Esophagus squamous epithelium (tissue), 5 donors: Measurements from ENCODE around the gene CRNKL1. TPM values are rescaled to one million over a fixed set of nuclear protein-coding genes. Genes with fewer than 3 reads are reported as not detected.

ENCODE experiments used
- DNase-seq: peaks from one replicate; lab custom pipeline; 2025; lab: John Stamatoyannopoulos, UW
- H3K27ac ChIP-seq, 4 donors: fragments of 200-600 bp; sonication (generic); one replicate each; pipeline ENCODE4 v1.5.1; 2016 to 2019; ENCODE audit warnings: mild to moderate bottlenecking in 1 of 4
- H3K27me3 ChIP-seq, 4 donors: fragments of 200-600 bp; sonication (generic); 1 replicate in 3 of 4; 2 replicates in 1 of 4; pipeline versions ENCODE4 v1.5.1 to v1.6.0; 2017 to 2021; ENCODE audit warnings: antibody characterized with exemption in 1 of 4
- H3K36me3 ChIP-seq, 3 donors: fragments of 200-600 bp; sonication (generic); one replicate each; pipeline ENCODE4 v1.5.1; 2016 to 2019
- H3K4me1 ChIP-seq, 3 donors: fragments of 200-600 bp; sonication (generic); one replicate each; pipeline ENCODE4 v1.5.1; 2017 to 2019
- H3K4me3 ChIP-seq, 4 donors: fragments of 200-600 bp; sonication (generic); 1 replicate in 3 of 4; 2 replicates in 1 of 4; pipeline ENCODE4 v1.5.1; 2016 to 2019; ENCODE audit warnings: mild to moderate bottlenecking in 2 of 4, moderate library complexity in 1 of 4
- H3K9me3 ChIP-seq, 3 donors: fragments of 200-600 bp; sonication (generic); one replicate each; pipeline ENCODE4 v1.5.1; 2016 to 2019
- CTCF ChIP-seq, 6 experiments: fragments of 450-650 bp in 4 of 6; fragments of 200-600 bp in 2 of 6; sonication (generic) in 2 of 6; IDR thresholded peaks; one replicate each; pipeline ENCODE4 v1.5.1; 2016 to 2019; ENCODE audit warnings: antibody characterized with exemption in 6 of 6, mild to moderate bottlenecking in 4 of 6, moderate library complexity in 4 of 6
- POLR2A ChIP-seq, 4 donors: fragments of 450-650 bp; IDR thresholded peaks; one replicate each; pipeline ENCODE4 v1.6.1; 2017; ENCODE audit warnings: antibody characterized with exemption in 4 of 4, mild to moderate bottlenecking in 4 of 4, moderate library complexity in 3 of 4
- WGBS, 2 donors: methylation state at CpG; one replicate each; pipeline ENCODE4 v1.1.5; 2018; 5-methylcytosine and 5-hydroxymethylcytosine counted together
- intact Hi-C: fragments of 100-400 bp; cut with DNase I; formaldehyde crosslinking; loops from one replicate; pipeline ENCODE4 v1.15.0; 2022
- total RNA-seq, 4 donors: library from RNA; depleted of rRNA; stranded (reverse); fragments of >200 nt; gene quantifications; one replicate each; pipeline ENCODE4 v1.1.0, GENCODE V29; 2016
- donor health status: DM: yes; HTN: yes; CAD: no.

CRNKL1 gene
- total RNA-seq, 4 donors from 2014 or later = 9.3 to 19.4 (median 15.8) TPM

GRCh38 chr20:20076297-20077065 is 24.2 kb upstream of the CRNKL1 start:
- Histone ChIP-seq H3K36me3 (no peaks in the 10 kb centered on the region), H3K9me3 (no peaks in the 10 kb centered on the region), H3K4me3 (no peak overlapping the region), H3K4me1 (no peaks in the 10 kb centered on the region), H3K27me3 (peaks cover 0 to 50% (median 0%) of the 10 kb centered on the region in 4 donors), H3K27ac (no peak overlapping the region)
- intact Hi-C loops = loop anchor here (5.0 kb wide), 1 partner anchor 166 kb away; no protein-coding TSS in a partner anchor
- TF ChIP-seq POLR2A (IDR thresholded peaks at IDR 0.05) (no peak), CTCF (IDR thresholded peaks at IDR 0.05) (no peak)
- no peak for DNase-seq
- WGBS, 2 donors = 83 to 86% methylated on average over 6 to 9 of the region's 9 CpGs

DNA sequence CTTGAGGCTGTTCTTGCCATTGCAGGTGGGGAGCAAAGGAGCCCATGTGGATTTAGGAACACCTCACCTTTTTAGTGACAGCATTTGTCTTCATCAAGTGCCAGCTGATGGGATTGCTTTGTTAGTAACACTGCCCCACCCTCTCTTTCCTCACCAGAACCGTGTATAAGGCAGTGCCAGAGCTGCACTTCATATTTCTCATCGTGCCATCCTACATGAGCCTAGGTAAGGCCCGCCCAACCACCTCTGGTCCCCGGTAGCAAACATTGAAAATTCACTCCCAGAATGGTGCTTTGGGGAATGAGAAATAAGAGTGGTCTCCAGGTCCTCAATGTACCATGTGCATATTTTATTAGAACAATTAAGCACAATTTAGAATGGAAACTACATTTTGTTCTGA is 22.8 kb upstream of the CRNKL1 start:
- no peaks in the 10 kb centered on the region for H3K9me3 ChIP-seq
- no peak overlapping the region for H3K27ac ChIP-seq
- H3K4me1 ChIP-seq = no peaks in the 10 kb centered on the region
- H3K27me3 ChIP-seq = peaks cover 0 to 41% (median 0%) of the 10 kb centered on the region in 4 donors
- DNase-seq = no peak
- TF ChIP-seq POLR2A (IDR thresholded peaks at IDR 0.05) (no peak), CTCF (IDR thresholded peaks at IDR 0.05) (no peak)
- H3K4me3 ChIP-seq = no peak overlapping the region
- intact Hi-C loops = loop anchor here (5.0 kb wide), 1 partner anchor 167 kb away; no protein-coding TSS in a partner anchor
- H3K36me3 ChIP-seq = no peaks in the 10 kb centered on the region
- 71 to 75% methylated on average over 4 of the region's 4 CpGs for WGBS, 2 donors

DNA sequence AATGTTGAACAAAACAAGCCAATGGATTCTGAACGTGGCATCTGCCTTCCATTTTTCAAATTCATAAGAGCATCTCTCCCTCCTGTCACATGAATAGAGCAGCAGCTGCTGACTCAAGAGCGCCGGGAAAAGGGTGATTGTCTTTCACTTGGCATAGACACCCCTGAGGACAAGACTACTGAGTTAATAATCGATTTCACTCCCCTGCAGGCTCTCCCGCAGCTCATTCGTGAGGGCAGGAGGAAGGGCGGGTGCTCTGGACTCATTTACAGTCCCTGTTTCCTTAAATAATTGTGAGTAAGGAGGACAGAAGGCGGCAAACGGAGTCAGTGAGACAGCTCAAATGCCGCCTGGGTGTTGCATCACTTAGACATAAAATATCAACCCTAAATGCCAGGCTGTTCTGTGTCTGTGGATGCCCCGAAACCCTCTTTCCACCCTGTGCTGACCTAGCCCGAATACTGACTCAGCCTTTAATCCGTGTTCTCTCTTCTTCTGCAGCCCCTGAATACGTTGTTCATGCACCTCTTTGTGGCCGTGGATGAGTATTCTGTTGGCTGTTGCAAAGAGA is 21.6 kb upstream of the CRNKL1 start:
- Histone ChIP-seq H3K27me3 (peaks cover 0 to 41% (median 0%) of the 10 kb centered on the region in 4 donors), H3K36me3 (no peaks in the 10 kb centered on the region), H3K4me3 (no peak overlapping the region), H3K9me3 (no peaks in the 10 kb centered on the region), H3K27ac (no peak overlapping the region), H3K4me1 (no peaks in the 10 kb centered on the region)
- WGBS, 2 donors = 45 to 46% methylated on average over 12 to 15 of the region's 15 CpGs
- TF ChIP-seq CTCF (IDR thresholded peaks at IDR 0.05) = no peak
- no peak for TF ChIP-seq POLR2A (IDR thresholded peaks at IDR 0.05)
- intact Hi-C loops = no loop called here
- no peak for DNase-seq

DNA sequence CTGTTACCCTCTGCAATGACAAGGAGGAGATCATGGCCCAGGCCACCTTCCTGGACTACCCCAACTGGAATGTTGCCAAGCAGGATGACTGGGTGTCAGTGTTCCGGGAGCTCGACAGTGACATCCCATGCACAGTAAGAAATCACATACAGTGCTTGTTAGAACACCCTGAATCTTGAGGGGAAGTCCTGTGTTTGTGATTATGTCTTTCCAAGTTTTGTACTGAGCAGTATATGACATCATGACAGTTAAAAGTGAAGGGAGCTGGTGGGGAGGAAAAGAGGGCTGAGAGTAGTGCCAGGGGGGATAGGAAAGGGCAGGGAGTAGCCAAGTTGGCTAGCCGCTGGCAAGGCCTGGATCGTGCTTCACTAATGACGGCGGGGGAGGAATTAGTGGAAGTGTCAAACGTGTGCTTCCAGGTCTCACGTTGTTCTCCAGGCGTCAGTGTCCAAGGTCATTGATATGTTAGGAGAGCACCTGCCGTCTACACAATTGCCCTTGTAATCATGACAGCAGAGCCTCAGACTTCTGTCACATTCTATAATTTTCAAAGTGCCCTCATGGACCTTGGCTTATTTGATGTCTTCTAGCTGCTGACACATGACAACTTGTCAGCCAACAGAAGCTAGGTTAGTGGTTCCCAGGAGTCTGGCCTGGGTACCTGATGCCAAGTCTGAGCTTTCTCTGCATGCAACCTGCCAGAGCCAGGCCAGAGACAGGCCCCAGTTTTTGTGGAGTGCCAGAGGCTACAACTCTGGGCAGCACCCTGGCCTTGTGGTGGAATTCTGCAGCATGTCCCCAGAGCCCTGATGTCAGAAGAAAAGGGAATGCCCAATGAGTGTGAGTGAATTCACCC is 18.8 kb upstream of the CRNKL1 start:
- TF ChIP-seq CTCF (IDR thresholded peaks at IDR 0.05) (no peak), POLR2A (IDR thresholded peaks at IDR 0.05) (no peak)
- H3K27ac ChIP-seq = no peak overlapping the region
- no peak overlapping the region for H3K4me3 ChIP-seq
- H3K27me3 ChIP-seq = peaks cover 0 to 32% (median 0%) of the 10 kb centered on the region in 4 donors
- DNase-seq = no peak
- WGBS, 2 donors = 57 to 61% methylated on average over 8 to 10 of the region's 10 CpGs
- intact Hi-C loops = no loop called here
- H3K4me1 ChIP-seq = no peaks in the 10 kb centered on the region
- H3K36me3 ChIP-seq = no peaks in the 10 kb centered on the region
- H3K9me3 ChIP-seq = no peaks in the 10 kb centered on the region
